GM19043 (cell line): Measurements from ENCODE around the gene CAMK1D.

Source experiments
- ATAC-seq: cut with Tn5 transposase; IDR thresholded peaks from one replicate; pipeline ENCODE4 v1.9.1; 2021; ENCODE audit warnings: low read depth; ENCODE audit not compliant: unreplicated experiment

CAMK1D gene

GRCh38 chr10:12668634-12669033, 319.3 kb downstream of the CAMK1D start:
- no peak for ATAC-seq

- no peak for ATAC-seq
Measured at GRCh38 chr10:12670004-12670403, 320.7 kb downstream of the CAMK1D start.

- ATAC-seq = no peak
Measured at GRCh38 chr10:12675186-12675585, 325.8 kb downstream of the CAMK1D start.

GRCh38 chr10:12679636-12680035, 330.3 kb downstream of the CAMK1D start:
- no peak for ATAC-seq

GRCh38 chr10:12681252-12681651, 331.9 kb downstream of the CAMK1D start:
- ATAC-seq = no peak

- no peak for ATAC-seq
Measured at GRCh38 chr10:12684784-12685183, 335.4 kb downstream of the CAMK1D start.

- no peak for ATAC-seq
Measured at GRCh38 chr10:12685261-12686058, 336.1 kb downstream of the CAMK1D start.

GRCh38 chr10:12687996-12688395, 338.6 kb downstream of the CAMK1D start:
- no peak for ATAC-seq

GRCh38 chr10:12689893-12690292, 340.5 kb downstream of the CAMK1D start:
- ATAC-seq = no peak

GRCh38 chr10:12690525-12691126, 341.3 kb downstream of the CAMK1D start:
- ATAC-seq = no peak

- no peak for ATAC-seq
Measured at GRCh38 chr10:12691596-12691995, 342.2 kb downstream of the CAMK1D start.

GRCh38 chr10:12697764-12698163, 348.4 kb downstream of the CAMK1D start:
- ATAC-seq = no peak

GRCh38 chr10:12699258-12699700, 349.9 kb downstream of the CAMK1D start:
- no peak for ATAC-seq

GRCh38 chr10:12699781-12700556, 350.6 kb downstream of the CAMK1D start:
- no peak for ATAC-seq

- no peak for ATAC-seq
Measured at GRCh38 chr10:12700557-12700874, 351.2 kb downstream of the CAMK1D start.

GRCh38 chr10:12701696-12702095, 352.3 kb downstream of the CAMK1D start:
- ATAC-seq = no peak

- ATAC-seq = no peak
Measured at GRCh38 chr10:12702215-12702770, 352.9 kb downstream of the CAMK1D start.

GRCh38 chr10:12703126-12703525, 353.8 kb downstream of the CAMK1D start:
- no peak for ATAC-seq

- ATAC-seq = no peak
Measured at GRCh38 chr10:12703813-12704212, 354.5 kb downstream of the CAMK1D start.

- ATAC-seq = no peak
Measured at GRCh38 chr10:12704488-12704887, 355.1 kb downstream of the CAMK1D start.

- no peak for ATAC-seq
Measured at GRCh38 chr10:12705943-12706342, 356.6 kb downstream of the CAMK1D start.
